ENCODE data around the gene ATP1B1.

DNA sequence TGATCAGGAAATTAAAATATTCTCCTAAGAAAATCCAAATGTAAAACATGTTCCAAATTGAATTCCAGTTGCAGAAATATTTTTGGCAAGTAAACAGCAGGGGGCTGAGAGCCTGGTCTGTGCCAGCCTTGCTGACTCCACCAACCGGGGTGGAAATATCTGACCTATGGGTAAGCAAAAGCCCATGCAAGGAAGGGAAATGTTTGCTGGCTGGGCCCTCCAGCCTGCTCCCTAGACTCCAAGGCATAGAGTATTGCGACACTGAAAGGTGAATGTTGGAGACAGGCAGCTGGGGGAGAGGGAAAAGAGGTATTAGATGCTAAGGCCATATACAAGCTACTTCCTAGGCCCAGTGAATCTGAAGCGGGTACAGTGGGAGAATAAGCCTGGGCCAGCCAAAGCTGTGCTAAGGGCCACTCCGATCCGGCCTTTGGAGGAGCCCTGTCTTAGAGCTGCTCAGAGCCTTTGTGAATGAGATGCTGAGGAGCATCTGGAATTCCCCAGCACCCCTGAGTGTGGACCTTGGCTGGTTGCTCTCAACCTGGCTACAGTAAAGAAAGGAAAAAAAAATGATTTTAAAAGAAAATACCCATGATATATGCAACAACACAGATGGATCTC, 24.9 kb upstream of the ATP1B1 start:
- TF ChIP-seq RAD21 (IDR thresholded peaks at IDR 0.05 in 1 of 2, conservative IDR thresholded peaks at IDR 0.05 in 1 of 2; ENCODE audit: low read depth in 2 of 2, low read length in 2 of 2) (no peak), EZH2 (IDR thresholded peaks at IDR 0.05; ENCODE audit: low read depth, low read length, severe bottlenecking) (no peak), MAX (IDR thresholded peaks at IDR 0.05) (no peak), POLR2A (IDR thresholded peaks at IDR 0.05; ENCODE audit: control extremely low read depth in 1 of 2, low read depth in 2 of 2, low read length in 2 of 2) (no peak), CBX5 (IDR thresholded peaks at IDR 0.05; ENCODE audit: low read depth, low read length) (no peak), POLR2AphosphoS5 (IDR thresholded peaks at IDR 0.05; ENCODE audit: low read depth, low read length) (no peak)
- TF ChIP-seq, protein P1, sequence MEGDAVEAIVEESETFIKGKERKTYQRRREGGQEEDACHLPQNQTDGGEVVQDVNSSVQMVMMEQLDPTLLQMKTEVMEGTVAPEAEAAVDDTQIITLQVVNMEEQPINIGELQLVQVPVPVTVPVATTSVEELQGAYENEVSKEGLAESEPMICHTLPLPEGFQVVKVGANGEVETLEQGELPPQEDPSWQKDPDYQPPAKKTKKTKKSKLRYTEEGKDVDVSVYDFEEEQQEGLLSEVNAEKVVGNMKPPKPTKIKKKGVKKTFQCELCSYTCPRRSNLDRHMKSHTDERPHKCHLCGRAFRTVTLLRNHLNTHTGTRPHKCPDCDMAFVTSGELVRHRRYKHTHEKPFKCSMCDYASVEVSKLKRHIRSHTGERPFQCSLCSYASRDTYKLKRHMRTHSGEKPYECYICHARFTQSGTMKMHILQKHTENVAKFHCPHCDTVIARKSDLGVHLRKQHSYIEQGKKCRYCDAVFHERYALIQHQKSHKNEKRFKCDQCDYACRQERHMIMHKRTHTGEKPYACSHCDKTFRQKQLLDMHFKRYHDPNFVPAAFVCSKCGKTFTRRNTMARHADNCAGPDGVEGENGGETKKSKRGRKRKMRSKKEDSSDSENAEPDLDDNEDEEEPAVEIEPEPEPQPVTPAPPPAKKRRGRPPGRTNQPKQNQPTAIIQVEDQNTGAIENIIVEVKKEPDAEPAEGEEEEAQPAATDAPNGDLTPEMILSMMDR (IDR thresholded peaks at IDR 0.05; ENCODE audit: control extremely low read depth in 1 of 3, insufficient read depth in 1 of 3, low read depth in 1 of 3, low read length in 3 of 3): no peak

All from H1 (cell line).